Activated T-helper 2 cell treated with anti-CD3 and anti-CD28 coated beads, Interferon-gamma antibody, Interleukin-2, Interleukin-4, amounts not matched to agents 10 μg/mL and 5 μg/mL and 100 μg/mL, durations not matched to agents 14 hours and 24 hours and 36 hours (primary cell): Measurements from ENCODE around the gene AREL1. TPM values are rescaled to one million over a fixed set of nuclear protein-coding genes. Genes with fewer than 3 reads are reported as not detected.

Experiments
- DNase-seq: peaks from one replicate; pipeline ENCODE4 v3.0.0; 2021; ENCODE audit warnings: low spot score
- H3K27ac Mint-ChIP-seq: one replicate; pipeline ENCODE4 v1.8.0; 2021; ENCODE audit warnings: mixed read lengths
- H3K27me3 Mint-ChIP-seq: one replicate; pipeline ENCODE4 v1.8.0; 2021; ENCODE audit warnings: low read depth, mixed read lengths
- H3K36me3 Mint-ChIP-seq: one replicate; pipeline ENCODE4 v1.8.0; 2021; ENCODE audit warnings: low read depth, mixed read lengths
- H3K4me1 Mint-ChIP-seq: one replicate; pipeline ENCODE4 v1.8.0; 2021; ENCODE audit warnings: low read depth, mixed read lengths
- H3K4me3 Mint-ChIP-seq: one replicate; pipeline ENCODE4 v1.8.0; 2021; ENCODE audit warnings: low read depth, mild to moderate bottlenecking, moderate library complexity, mixed read lengths
- H3K9me3 Mint-ChIP-seq: one replicate; pipeline ENCODE4 v1.8.0; 2021; ENCODE audit warnings: mixed read lengths
- intact Hi-C: fragments of 100-400 bp; cut with micrococcal nuclease; formaldehyde crosslinking; loops from one replicate; pipeline ENCODE4 v1.15.1; 2023
- total RNA-seq: library from RNA; stranded (reverse); gene quantifications from 2 replicates; pipeline ENCODE4 v1.2.3, GENCODE V29; 2022

AREL1 gene
- total RNA-seq, 1 donor from 2014 or later, result 40.0 TPM

- peaks cover 84% of the 10 kb centered on the region for H3K36me3 Mint-ChIP-seq
- no peaks in the 10 kb centered on the region for H3K9me3 Mint-ChIP-seq
- H3K27ac Mint-ChIP-seq, result peak overlapping the region; percentile 67
- DNase-seq, result no peak
- H3K4me1 Mint-ChIP-seq, result peaks cover 20% of the 10 kb centered on the region
- no peak overlapping the region for H3K4me3 Mint-ChIP-seq
- intact Hi-C loops, result loop anchor here (5.0 kb wide), 1 partner anchor 50 kb away; no protein-coding TSS in a partner anchor
- no peaks in the 10 kb centered on the region for H3K27me3 Mint-ChIP-seq
Observed at GRCh38 chr14:74667758-74668157, 45.1 kb downstream of the AREL1 start.

GRCh38 chr14:74664717-74665116, 48.2 kb downstream of the AREL1 start:
- Mint-ChIP-seq H3K27ac (no peak overlapping the region), H3K4me1 (peaks cover 17% of the 10 kb centered on the region), H3K4me3 (no peak overlapping the region), H3K9me3 (no peaks in the 10 kb centered on the region), H3K36me3 (peaks cover 71% of the 10 kb centered on the region), H3K27me3 (no peaks in the 10 kb centered on the region)
- intact Hi-C loops, result loop anchor here (5.0 kb wide), 1 partner anchor 47 kb away; no protein-coding TSS in a partner anchor
- no peak for DNase-seq

- peaks cover 16% of the 10 kb centered on the region for H3K4me1 Mint-ChIP-seq
- DNase-seq, result no peak
- H3K4me3 Mint-ChIP-seq, result no peak overlapping the region
- no peaks in the 10 kb centered on the region for H3K27me3 Mint-ChIP-seq
- no peak overlapping the region for H3K27ac Mint-ChIP-seq
- H3K9me3 Mint-ChIP-seq, result no peaks in the 10 kb centered on the region
- intact Hi-C loops, result no loop called here
- H3K36me3 Mint-ChIP-seq, result peaks cover 66% of the 10 kb centered on the region
Observed at GRCh38 chr14:74663884-74664283, 49.0 kb downstream of the AREL1 start.

- peaks cover 48% of the 10 kb centered on the region for H3K36me3 Mint-ChIP-seq
- no peak overlapping the region for H3K4me3 Mint-ChIP-seq
- DNase-seq, result no peak
- no peaks in the 10 kb centered on the region for H3K27me3 Mint-ChIP-seq
- H3K27ac Mint-ChIP-seq, result no peak overlapping the region
- no peaks in the 10 kb centered on the region for H3K9me3 Mint-ChIP-seq
- intact Hi-C loops, result no loop called here
- peaks cover 2% of the 10 kb centered on the region for H3K4me1 Mint-ChIP-seq
Observed at GRCh38 chr14:74661726-74662450, 51.0 kb downstream of the AREL1 start.

GRCh38 chr14:74660863-74661262, 52.0 kb downstream of the AREL1 start:
- Mint-ChIP-seq H3K27ac (no peak overlapping the region), H3K36me3 (peaks cover 44% of the 10 kb centered on the region), H3K9me3 (no peaks in the 10 kb centered on the region), H3K4me1 (no peaks in the 10 kb centered on the region), H3K4me3 (no peak overlapping the region), H3K27me3 (no peaks in the 10 kb centered on the region)
- intact Hi-C loops, result no loop called here
- no peak for DNase-seq

GRCh38 chr14:74660167-74660566, 52.7 kb downstream of the AREL1 start:
- no peak for DNase-seq
- H3K9me3 Mint-ChIP-seq, result no peaks in the 10 kb centered on the region
- no peak overlapping the region for H3K4me3 Mint-ChIP-seq
- H3K27ac Mint-ChIP-seq, result no peak overlapping the region
- no peaks in the 10 kb centered on the region for H3K27me3 Mint-ChIP-seq
- H3K36me3 Mint-ChIP-seq, result peaks cover 37% of the 10 kb centered on the region
- no peaks in the 10 kb centered on the region for H3K4me1 Mint-ChIP-seq
- intact Hi-C loops, result no loop called here

GRCh38 chr14:74658535-74659131, 54.2 kb downstream of the AREL1 start:
- Mint-ChIP-seq H3K27ac (no peak overlapping the region), H3K4me1 (peaks cover 1% of the 10 kb centered on the region), H3K9me3 (no peaks in the 10 kb centered on the region), H3K4me3 (no peak overlapping the region), H3K27me3 (no peaks in the 10 kb centered on the region), H3K36me3 (peaks cover 27% of the 10 kb centered on the region)
- intact Hi-C loops, result no loop called here
- DNase-seq, result no peak

GRCh38 chr14:74656964-74657363, 55.9 kb downstream of the AREL1 start:
- peaks cover 1% of the 10 kb centered on the region for H3K4me1 Mint-ChIP-seq
- no peaks in the 10 kb centered on the region for H3K9me3 Mint-ChIP-seq
- no peak overlapping the region for H3K4me3 Mint-ChIP-seq
- intact Hi-C loops, result no loop called here
- H3K27me3 Mint-ChIP-seq, result no peaks in the 10 kb centered on the region
- H3K27ac Mint-ChIP-seq, result no peak overlapping the region
- DNase-seq, result no peak
- peaks cover 14% of the 10 kb centered on the region for H3K36me3 Mint-ChIP-seq

GRCh38 chr14:74655599-74656395, 57.1 kb downstream of the AREL1 start:
- Mint-ChIP-seq H3K36me3 (peaks cover 7% of the 10 kb centered on the region), H3K27ac (no peak overlapping the region)
- no peak for DNase-seq

GRCh38 chr14:74654931-74655330, 57.9 kb downstream of the AREL1 start:
- no peak overlapping the region for H3K4me3 Mint-ChIP-seq
- DNase-seq, result no peak
- peaks cover 7% of the 10 kb centered on the region for H3K36me3 Mint-ChIP-seq
- H3K4me1 Mint-ChIP-seq, result peaks cover 4% of the 10 kb centered on the region
- no peaks in the 10 kb centered on the region for H3K27me3 Mint-ChIP-seq
- no peak overlapping the region for H3K27ac Mint-ChIP-seq
- no peaks in the 10 kb centered on the region for H3K9me3 Mint-ChIP-seq
- intact Hi-C loops, result no loop called here

More at GRCh38 chr14:74655599-74656395, 57.1 kb downstream of the AREL1 start:
- intact Hi-C loops, result no loop called here
- Mint-ChIP-seq H3K4me1 (peaks cover 4% of the 10 kb centered on the region), H3K27me3 (no peaks in the 10 kb centered on the region), H3K9me3 (no peaks in the 10 kb centered on the region), H3K4me3 (no peak overlapping the region)

GRCh38 chr14:74653386-74654138, 59.3 kb downstream of the AREL1 start:
- H3K27ac Mint-ChIP-seq, result no peak overlapping the region
- no peaks in the 10 kb centered on the region for H3K9me3 Mint-ChIP-seq
- peaks cover 4% of the 10 kb centered on the region for H3K4me1 Mint-ChIP-seq
- DNase-seq, result no peak
- H3K4me3 Mint-ChIP-seq, result no peak overlapping the region
- no peaks in the 10 kb centered on the region for H3K27me3 Mint-ChIP-seq
- intact Hi-C loops, result no loop called here
- peaks cover 3% of the 10 kb centered on the region for H3K36me3 Mint-ChIP-seq

GRCh38 chr14:74652541-74652940, 60.3 kb downstream of the AREL1 start:
- intact Hi-C loops, result no loop called here
- H3K4me1 Mint-ChIP-seq, result peaks cover 4% of the 10 kb centered on the region
- no peaks in the 10 kb centered on the region for H3K27me3 Mint-ChIP-seq
- no peak overlapping the region for H3K27ac Mint-ChIP-seq
- H3K4me3 Mint-ChIP-seq, result no peak overlapping the region
- H3K9me3 Mint-ChIP-seq, result no peaks in the 10 kb centered on the region
- no peak for DNase-seq
- peaks cover 3% of the 10 kb centered on the region for H3K36me3 Mint-ChIP-seq
